ENCODE results near the gene FOXL3.

Gene FOXL3

DNA sequence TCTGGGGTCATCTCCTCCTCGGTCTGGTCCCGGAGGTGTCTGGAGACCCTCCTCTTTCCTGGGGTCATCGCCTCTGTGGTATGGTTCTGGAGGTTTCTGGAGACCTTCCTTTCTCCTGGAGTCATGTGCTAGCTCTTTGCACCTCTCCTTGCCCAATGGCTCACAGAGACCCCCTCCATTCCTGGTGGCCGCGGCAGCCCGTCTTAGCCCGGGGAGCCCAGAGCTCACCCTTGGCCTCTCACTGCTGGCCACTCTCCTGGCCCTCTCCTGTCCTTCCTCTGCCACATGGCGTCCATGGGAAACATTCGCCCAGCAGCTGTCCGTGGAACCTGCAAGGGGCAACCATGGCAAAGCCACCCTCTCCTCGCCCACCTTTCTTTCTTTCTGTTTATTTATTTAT, 20.2 kb upstream of the FOXL3 start:
- no peak for DNase-seq

DNA sequence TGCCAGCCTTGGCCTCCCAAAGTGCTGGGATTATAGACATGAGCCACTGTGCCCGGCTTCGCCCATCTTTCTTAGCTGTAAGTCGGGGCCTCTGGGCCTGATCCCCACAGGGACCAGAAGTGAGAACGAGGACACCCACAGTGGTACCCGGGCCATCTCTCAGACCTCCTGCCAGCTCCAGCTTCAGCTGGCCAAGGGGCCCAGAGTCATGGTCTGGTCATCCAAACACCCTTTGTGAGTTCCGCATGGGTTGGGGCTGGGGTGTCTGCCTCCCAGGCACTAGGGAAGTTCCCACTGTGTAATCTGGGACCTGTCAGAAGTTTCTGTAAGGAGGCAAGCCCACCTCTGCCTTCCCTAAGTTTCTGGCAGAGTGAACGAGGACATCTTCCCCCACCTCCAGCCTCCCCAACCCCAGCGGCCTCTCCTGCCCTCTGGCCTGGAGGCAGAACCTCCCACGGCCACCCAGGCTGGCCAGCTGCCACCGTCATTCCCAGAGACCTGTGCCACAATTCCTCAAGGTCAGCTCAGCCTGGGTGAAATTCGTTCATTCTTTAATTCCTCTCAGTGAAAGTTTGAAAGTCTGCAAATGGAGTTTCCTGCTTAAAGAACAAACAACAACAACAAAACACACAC, 19.5 kb upstream of the FOXL3 start:
- DNase-seq, result no peak

DNA sequence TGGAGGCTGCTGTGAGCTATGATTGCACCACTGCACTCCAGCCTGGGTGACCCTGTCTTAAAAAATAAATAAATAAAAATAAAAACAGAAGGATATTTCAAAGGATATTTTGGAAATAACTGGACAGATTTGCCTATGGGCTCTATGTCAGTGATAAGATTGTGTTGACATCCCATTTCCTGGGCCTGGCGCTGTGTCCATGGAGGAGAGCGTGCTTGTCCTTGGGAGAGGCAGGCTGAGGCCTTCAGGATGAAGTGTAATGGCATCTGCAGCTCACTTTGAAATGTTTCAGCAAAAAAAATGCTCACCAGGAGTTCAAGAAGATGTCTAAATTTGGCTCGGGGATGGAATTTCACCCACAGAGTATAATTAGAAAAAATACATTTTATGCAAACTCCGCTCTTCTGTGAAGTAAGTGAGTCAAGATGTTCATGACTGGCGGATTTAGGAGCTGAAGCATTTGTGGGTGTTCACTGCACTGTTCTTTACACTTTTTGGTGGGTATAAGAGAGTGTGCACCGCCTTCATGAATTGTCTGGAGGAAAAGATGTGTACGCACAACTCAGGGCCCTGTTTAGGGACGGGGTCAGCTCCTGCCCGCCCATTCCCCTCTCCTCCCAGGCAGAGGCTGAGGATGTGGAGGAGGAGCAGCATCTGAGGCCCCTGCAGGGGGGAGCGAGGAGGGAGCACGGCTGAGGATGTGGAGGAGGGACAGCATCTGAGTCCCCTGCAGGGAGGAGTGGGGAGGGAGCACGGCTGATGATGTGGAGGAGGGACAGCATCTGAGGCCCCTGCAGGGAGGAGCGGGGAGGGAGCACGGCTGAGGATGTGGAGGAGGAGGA, 18.5 kb upstream of the FOXL3 start:
- no peak for DNase-seq

DNA sequence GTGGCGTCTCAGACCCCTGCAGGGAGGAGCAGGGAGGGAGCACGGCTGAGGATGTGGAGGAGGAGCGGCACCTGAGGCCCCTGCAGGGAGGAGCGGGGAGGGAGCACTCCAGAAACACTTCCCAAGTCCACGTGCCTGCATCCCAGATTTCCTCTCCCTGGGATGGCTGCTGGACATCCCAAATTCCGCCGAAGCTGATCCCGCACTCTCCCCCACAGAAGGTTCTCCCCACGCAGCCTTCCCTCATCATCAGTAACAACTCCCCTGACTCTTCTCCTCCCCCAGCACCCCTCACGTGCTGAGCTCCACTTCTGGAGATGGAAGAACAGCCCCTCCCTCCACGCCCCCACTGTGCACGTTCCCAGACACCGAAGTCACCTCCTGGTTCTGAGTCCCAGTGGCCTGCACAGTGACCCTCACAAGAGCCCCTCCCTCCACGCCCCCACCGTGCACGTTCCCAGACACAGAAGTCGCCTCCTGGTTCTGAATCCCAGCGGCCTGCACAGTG, 17.8 kb upstream of the FOXL3 start:
- DNase-seq, result no peak

DNA sequence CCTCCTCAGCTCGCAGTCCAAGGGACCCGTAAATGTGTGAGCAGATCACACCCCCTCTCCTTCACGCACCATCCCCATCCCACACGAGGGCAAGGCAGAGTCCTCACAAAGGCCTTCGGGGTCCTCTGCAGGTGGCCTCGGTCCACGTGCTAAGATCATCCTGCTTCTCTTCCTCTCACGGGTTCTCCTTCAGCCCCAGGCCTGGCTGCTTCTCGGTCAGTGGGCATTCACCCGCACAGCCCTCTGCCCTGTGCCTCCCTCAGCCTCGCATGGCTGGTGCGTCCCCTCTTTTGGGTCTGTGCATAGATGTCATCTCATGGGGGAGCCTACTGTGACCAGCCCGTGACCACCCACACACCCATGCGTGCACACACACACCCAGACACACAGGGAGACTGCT, 17.3 kb upstream of the FOXL3 start:
- no peak for DNase-seq

DNA sequence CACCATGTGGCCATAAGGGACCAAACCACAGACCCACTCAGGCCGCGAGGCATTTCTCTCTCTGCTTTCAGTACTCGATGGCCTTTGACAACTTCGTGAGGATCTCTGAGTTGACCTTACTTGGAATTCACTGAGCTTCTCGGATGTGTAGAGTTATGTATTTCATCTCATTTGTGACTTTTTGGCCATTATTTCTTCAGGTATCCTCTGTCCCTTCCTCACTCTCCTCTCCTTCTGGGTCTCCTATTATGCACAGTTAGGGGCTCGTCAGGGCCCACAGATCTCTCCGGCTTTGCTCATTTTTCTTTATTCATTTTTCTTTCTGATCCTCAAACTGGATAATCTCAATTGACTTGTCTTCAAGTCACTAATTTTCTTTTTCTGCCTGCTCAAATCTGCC, 16.6 kb upstream of the FOXL3 start:
- no peak for DNase-seq

DNA sequence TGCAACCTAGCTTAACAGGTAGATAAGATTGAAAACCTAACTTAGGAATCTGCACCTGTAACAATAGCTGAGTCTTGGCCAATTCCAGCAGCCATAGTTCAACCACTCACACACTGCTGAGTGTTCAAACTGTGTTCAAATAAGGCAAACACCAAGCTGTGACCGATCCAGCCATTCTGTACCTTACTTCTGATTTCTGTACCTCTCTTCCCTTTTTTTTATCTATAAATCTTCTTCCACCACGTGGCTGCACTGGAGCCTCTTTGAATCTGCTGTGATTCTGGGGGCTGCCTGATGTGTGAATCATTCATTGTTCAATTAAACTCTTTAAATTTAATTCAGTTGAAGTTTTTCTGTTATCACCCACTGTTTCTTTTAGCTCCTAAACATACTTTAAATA, 15.7 kb upstream of the FOXL3 start:
- DNase-seq, result no peak

DNA sequence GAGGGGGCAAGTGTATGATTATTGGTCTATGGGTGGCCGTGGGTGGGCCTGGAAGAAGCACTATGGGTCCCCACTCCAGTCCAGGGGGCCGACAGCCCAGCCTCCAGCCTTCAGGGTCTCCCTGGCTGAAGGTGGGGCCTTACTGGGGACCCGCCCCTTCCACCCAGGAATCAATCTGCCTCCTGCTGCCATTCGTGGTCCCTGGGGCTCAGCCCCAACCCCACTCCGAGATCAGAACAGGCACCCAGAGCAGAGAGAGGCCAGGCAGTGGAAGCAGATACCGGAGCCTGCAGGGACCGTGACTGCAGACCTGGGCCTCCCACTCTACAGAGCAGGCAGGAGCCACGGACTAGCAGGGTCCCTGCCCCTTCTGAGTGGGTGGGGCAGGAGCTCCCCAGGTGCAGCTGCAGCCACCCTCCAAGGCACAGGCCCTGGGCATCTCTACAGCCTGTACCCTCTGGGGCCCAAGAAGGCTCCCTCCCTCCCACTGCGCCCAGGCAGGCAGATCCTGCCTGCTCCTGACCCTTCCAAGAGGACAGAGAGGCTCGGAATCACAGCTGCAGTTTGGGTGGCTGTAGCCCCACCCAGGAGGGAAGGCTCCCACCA, 13.6 kb upstream of the FOXL3 start:
- DNase-seq, result no peak

DNA sequence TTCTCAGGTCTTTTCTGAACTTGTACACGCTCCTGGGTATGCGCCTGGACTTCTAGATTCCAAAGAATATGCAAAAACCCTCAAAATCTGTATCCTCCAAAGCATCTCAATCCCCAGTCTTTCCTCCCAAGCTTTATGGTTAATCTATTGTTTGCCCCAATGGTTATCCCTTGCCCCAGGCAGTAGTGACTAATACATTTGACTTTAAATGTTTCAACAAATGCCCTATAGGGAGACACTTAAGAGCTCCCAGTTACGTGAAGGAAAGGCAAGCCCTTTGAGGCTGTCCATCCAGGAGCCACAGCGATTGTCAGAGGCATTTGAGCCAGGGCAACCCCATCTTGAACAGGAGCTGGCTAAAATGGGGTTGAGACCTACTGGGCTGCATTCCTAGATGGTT, 12.7 kb upstream of the FOXL3 start:
- no peak for DNase-seq

DNA sequence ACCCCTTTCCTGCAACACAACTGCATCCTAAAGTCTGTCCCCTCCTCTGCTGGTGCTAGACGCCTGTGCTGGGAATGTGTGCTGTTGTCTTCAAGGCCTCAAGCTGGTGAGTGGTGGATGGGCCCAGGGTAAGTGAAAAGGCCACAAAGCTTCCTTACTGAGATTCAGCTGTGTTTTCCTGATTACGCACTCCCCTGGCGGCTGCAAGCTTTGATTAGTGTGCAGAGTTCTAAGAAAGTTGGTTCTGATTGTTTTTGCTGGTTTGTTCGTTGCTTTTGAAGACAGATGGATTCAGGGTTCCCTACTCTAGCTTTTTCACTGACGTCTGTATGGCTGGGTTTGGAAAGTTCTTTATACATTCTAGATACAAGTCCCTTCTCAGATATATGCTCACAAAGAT, 11.9 kb upstream of the FOXL3 start:
- no peak for DNase-seq

DNA sequence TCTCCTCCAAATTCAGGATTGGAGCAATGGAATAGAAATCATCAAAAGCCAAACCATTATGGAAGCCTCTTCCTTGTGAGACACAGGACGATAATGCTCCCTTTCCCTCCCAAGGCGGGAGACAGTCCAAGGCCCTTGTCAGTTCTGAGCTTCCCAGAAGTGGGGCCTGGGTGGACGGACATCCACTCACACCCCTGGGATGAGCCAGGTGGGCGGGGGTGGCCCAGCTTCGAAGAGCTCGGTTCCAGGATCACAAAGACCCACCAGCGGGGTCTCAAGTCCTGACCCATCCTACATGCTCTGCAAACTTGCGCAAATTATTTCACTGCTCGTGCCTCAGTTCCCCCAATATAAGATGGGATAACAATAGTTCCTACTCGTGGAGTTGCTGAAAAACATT, 10.1 kb upstream of the FOXL3 start:
- DNase-seq, result no peak

DNA sequence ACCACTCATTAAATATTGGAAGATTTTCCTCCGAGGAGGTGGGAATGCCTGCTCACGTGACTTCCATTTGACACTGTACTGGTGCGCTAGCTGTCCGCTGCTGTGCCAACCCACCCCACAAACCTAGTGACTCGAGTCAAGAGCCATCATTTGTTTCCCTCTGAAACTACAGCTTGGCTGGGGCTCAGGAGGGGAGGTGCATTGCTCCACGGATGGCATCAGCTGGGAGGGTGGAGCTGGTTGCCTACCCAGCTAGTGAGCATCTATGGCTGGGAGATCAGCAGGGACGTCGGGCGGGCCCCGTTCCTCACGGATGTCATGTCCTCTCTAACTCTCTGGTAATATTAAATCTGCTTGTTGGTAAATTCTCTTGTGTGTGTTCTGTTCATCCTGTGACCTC, 9.5 kb upstream of the FOXL3 start:
- no peak for DNase-seq

DNA sequence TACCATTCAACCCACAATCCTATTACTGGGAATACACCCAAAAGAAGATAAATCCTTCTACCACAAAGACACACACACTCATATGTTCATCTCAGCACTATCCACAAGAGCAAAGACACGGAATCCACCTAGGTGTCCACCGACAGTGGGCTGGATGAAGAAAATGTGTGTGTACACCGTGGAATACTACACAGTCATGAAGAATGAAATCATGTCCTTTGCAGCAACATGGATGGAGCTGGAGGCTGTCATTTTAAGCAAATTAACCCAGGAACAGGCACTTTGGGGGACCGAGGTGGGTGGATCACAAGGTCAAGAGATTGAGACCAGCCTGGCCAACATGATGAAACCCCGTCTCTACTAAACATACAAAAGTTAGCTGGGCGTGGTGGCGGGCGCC, 8.3 kb upstream of the FOXL3 start:
- no peak for DNase-seq

DNA sequence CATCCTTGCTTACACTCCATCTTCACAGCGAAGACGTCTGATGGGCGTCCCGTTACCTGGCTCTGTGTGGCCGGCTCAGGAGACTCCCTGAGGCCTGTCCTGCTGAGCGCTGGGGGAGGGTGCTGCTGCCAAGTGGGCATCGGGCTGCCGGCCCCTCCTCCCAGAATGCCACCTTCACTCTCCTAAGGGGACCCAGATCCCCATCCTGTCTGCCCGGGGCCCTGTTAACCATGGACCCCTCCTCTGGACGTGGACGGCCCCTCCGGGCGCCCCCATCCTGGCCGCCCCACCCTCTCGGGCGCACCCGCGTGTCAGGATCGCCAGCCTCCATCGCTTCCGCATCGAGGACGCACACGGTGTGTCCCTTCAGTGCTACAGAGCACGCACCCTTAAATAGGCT, 7.3 kb upstream of the FOXL3 start:
- no peak for DNase-seq

DNA sequence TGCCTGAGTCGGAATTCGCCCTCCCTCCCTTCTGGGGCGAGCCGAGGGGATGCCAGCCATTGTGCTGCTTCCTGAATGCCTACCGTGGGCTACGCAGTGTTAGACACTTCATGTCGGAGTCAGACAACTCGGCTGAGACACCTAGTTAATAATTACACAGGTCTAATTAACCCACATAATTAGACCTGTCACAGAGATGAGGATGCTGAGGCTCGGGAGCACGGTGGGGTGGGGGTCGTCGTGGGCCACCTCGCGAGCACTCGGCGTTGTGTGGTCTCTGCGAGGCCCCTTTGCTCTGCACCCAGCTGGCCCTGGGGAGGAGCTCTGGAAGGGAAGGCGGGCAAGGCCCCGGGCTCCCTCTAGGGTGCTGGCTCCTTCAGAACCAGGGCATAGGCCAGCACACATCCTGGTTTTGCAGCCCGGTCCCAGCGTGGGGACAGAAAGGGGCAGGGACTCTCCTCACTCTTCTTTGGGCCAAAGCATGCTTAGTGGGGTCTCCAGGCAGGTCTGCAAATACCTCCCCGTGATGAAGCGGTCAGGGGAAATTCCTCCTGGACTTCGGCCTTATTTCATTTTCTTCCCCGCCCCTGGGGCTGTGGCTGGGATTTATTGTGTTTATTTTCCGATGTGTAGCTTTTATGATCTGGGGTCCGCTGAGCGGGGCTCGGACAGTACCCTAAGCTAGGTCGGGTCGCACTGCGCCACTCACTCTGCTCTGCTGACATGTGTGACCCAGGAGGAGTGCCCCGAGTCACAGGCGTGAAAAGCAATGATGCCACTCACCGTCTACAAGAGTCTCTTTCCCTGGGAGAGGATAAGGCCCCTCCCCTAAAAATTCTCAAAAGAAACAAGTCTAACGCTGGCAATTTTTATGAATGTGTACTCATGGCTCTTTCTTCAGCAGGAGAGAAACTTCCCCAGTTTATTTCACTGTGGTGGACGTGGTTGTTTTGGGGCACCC, 4.9 kb upstream of the FOXL3 start:
- no peak for DNase-seq

DNA sequence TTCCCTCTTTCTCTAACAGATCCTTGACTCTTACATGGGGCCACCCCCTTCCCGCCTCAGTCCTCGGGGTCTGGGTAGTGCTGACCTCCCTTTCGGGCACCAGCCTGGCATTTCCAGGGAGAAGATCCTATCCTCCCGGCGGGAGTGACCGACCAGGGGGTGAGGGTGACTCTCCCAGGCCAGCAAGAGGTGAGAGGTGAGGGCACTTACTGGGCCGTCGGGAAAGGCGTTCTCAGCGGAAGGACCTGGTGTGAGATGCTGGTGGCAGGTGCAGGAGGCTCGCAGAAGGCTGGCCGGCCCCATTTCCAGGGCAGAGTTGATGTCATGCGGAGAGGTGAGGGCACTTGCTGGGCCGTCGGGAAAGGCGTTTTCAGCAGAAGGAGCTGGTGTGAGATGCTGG, 4.2 kb upstream of the FOXL3 start:
- no peak for DNase-seq

DNA sequence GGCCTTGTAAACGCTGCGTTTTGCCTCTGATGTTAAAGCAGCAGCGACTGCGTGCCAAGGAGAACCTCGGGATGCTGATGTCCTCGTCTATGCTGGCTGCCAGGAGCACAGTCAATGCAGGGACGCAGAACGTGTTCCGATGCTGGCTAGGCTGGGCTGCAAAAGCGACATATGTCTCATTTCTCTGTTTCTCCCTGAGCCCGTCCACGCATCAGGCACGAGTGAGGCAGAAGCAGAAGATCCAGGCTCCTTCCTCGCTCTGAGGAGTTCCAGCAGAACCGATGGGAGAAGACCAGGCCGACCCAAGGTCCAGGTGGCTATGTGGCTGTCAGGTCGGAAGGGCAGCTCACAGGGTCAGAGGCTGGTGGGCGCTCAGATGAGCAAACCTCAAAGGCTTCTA, 3.7 kb upstream of the FOXL3 start:
- DNase-seq, result no peak

DNA sequence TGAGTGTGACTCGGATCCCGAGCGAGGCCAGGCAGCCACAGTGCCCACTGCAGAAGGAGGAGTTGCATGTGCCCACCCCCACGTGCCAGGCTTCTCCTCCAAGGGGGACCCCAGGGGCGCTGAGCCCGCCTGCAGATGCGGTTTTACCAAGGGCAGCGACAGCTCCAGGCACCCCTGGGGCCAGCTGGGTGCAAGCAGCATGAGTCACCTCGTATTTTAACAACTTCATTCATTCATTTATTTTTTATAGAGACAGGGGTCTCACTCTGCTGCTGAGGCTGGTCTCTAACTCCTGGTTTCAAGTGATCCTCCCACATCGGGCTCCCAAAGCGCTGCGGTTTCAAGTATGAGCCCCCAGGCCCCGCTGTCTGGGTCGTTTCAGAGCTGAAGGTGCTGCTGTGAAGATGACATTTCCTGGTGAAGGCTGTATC, 1.3 kb upstream of the FOXL3 start:
- DNase-seq, result no peak

DNA sequence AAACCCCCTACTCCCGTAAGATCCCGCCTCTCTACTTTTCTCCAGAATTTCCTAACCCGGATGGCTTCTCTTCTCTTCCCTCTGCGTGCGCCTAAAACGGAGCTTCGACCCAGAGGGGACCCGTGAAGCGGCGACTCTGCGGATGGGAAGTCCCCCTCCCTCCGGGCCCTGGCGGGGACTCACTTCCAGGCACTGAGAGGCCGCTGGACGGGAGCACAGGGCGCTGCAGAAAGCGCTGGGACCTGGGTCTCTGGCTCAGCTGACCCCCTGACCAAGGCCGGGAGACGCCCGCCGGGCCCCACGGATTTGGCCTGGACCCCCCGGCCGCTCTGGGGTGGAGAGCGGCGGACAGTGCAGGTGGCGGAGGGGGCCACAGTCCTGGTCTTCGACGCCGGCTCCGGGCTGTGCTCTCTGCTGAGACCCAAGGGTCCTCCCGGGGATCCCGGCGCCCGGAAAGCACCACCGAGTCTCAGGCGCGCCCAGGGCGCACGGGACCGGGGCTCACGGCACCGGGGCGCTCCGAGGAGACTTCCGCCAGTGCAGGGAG, 688 bp upstream of the FOXL3 start:
- DNase-seq, result no peak

DNA sequence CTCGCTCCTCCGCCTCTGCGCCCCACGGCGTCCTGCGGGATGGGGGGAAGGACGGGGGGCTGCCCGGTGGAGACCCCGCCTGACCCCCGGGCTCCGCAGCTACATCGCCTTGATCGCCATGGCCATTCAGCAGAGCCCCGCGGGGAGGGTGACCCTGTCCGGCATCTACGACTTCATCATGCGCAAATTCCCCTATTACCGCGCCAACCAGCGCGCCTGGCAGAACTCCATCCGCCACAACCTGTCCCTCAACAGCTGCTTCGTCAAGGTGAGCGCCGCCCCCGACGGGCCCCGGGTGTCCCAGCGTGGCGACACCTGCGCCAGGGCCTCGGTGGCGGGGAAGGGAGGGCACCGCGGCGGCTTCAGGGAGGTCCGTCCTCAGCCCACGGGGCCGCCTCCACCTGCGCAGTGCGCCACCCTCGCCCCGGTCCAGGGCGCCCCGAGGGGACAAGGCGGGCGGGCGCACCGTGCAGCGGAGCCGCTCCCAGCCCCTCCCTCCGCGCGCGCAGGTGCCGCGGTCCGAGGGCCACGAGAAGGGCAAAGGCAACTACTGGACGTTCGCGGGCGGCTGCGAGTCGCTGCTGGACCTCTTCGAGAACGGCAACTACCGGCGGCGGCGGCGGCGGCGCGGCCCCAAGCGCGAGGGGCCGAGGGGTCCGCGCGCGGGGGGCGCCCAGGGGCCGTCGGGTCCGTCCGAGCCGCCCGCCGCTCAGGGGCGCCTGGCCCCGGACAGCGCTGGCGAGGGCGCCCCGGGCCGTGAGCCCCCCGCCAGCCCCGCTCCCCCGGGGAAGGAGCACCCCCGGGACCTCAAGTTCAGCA, 793 bp downstream of the FOXL3 start:
- no peak for DNase-seq

DNA sequence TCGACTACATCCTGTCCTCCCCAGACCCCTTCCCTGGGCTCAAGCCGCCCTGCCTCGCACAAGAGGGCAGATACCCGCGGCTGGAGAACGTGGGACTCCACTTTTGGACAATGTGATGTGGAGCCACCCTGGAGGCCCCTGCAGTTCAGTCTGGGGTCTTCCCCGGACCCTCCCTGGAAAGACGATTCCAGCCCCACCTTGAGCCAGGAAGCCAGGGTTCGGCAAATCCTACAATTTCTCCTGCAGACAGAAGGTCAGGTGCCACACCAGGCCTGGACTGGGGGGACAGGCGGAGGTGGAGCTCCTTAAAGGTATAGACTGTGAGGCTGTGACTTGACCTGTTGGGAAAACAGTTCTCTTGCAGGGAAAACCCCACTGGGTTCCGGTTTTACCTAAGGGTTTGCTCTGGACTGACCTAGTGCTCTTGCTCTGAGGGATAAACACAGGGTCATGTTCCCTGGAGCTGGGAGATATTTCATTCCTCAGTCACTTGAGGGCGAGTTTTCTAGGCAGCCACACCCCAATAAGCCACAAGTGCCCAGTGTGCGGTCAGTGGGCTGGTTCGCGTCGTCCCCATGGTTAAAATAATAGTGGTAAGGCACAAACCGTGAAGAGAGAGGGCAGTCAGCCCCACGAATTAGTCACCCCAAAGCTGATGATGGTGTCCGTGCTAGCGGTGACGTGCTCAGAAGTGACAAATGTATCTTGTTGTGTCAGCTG, 1.6 kb downstream of the FOXL3 start:
- no peak for DNase-seq
